NCI-H526 (cell line): ENCODE measurements around the gene CACNA1D.

Source experiments
- DNase-seq, 2 experiments: peaks; one replicate each; lab custom pipeline; 2025; lab: John Stamatoyannopoulos, UW

CACNA1D gene

DNA sequence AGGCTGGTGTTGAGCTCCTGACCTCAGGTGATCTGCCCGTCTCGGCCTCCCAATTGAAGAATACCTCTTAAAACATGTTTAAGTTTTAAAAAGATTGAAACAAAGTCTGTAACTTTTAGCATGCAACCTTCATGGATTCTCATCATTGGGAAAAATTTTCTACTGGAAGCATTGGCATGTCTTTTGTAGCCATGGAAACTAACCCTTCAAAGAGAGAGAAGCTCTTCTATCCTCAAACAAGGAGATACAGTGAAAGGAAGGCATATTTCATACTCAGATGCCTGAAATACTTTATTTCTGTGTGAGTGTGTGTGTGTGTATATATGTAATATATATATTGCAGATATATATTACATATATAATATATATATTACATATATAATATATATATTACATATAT, 196.9 kb downstream of the CACNA1D start:
- no peak for DNase-seq

DNA sequence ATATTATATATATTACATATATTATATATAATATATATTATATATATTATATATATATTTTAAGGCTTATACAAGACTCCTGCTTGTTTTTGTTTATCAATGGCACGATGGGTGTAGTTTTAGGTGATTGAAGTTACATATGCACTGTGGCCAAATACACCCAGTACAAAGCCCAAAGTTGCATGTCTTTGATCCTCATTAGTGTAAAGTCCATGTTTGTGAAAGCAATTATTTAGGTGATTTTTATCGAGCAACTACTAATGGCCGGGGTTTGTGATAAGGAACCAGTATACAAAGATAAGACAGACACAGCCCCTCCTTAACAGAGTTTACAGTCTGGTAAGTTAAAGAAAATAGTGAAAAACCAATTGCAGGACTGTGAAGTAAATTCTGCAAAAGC, 197.5 kb downstream of the CACNA1D start:
- no peak for DNase-seq

- no peak for DNase-seq
These were observed 199.0 kb downstream of the CACNA1D start for GRCh38 chr3:53693451-53693850.

- no peak for DNase-seq
These were observed 199.6 kb downstream of the CACNA1D start for GRCh38 chr3:53694046-53694445.

DNA sequence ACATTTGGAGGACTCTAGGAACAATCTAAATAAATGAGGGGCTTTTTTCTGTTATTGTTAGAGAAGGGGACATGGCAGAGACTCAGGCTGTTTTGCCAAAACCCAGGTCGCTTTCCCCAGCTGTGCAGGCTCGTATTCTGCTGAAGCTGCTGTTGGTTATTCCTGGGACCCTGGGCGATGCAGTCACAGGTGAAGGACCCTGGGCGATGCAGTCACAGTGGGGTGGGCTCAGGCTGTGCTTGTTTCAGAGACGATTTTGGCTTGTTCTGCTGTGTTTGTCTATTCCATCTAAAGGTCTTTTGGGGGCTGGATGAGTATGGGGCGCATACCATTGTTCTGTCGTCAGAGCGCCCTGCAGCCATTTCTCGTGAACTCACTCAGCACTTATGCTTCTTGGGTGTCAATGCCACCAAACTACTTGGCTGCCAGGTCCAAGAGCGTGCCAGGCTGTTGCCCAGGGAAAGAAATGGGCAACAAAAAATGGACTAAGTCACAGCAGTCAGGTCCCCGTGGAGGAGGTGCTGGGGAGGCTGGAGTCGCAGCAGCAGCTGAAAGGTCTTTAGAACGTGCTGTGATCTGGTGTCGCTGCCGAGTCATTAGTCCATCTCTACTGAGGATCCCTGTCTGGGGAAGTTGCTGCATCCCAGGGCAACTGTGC, 200.4 kb downstream of the CACNA1D start:
- DNase-seq, result no peak

GRCh38 chr3:53695324-53695690, 200.9 kb downstream of the CACNA1D start:
- no peak for DNase-seq

GRCh38 chr3:53696401-53697172, 202.2 kb downstream of the CACNA1D start:
- DNase-seq, result no peak

GRCh38 chr3:53700441-53700840, 206.0 kb downstream of the CACNA1D start:
- DNase-seq, result no peak

GRCh38 chr3:53702776-53703530, 208.5 kb downstream of the CACNA1D start:
- no peak for DNase-seq

- DNase-seq, result no peak
These were observed 209.4 kb downstream of the CACNA1D start for GRCh38 chr3:53703630-53704362.

GRCh38 chr3:53704363-53704725, 209.9 kb downstream of the CACNA1D start:
- no peak for DNase-seq

GRCh38 chr3:53705024-53705745, 210.8 kb downstream of the CACNA1D start:
- no peak for DNase-seq

DNA sequence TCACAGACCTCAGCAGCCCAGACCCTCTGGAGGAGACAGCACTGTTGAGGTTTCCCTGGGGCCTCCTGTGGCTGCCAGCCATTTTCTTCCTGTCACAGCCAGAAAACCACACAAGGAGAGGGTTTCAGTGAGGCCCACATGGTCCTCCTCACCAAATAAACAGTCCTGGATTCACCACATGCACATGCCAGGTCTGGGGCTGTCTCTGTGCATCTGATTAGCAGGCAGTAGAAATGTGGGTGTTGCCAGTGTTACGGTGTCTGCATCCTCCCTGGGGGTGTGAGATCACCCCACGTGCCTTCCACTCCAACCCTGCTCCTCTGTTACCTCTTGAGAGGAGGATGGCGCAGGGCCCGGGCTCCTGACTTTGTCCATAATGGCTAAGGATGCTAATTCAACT, 211.4 kb downstream of the CACNA1D start:
- no peak for DNase-seq

DNA sequence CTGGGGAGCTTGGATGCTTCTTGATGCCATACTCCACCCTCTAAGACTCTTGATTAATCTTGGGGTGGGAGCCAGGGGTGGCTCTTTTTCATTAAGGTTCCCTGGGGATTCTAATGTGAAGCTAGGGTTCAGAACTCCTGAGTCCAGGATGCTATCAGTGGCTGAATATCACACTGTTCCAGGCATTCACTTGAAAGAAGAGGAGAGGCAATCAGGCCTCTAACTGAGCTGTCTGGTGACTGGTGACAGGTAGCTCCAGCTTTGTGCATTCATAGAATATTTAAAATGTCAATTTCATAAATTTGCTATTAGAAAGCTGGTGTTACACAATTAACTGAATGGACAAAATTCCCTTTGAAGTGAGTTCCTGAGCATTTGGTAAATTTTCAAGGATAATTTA, 212.8 kb downstream of the CACNA1D start:
- no peak for DNase-seq

- peak; percentile 51 to 78 for DNase-seq
These were observed 213.7 kb downstream of the CACNA1D start for GRCh38 chr3:53708001-53708621.

GRCh38 chr3:53709256-53709655, 214.8 kb downstream of the CACNA1D start:
- DNase-seq, result no peak

- peak; percentile 32 to 83 for DNase-seq
These were observed 215.7 kb downstream of the CACNA1D start for GRCh38 chr3:53709860-53710674.

DNA sequence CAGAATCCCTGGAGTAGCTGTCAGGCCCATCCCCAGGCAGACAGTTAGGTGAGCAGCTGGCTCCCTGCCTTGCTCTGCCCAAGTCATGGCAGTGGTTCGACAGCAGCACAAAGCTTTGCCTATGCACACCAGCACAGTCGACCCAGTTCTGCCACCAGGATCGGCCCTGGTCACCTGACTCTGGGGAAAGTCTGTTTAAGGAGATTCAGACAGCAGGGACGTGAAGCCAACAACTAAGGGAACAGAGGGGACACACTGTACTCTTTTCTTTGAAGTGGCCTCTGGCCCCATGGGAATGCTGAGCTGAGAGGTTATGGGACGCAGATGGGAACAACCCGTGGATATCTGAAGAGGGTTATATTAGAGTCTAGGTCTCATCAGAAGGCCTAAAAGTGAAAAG, 217.0 kb downstream of the CACNA1D start:
- DNase-seq, result no peak

- no peak for DNase-seq
These were observed 218.5 kb downstream of the CACNA1D start for GRCh38 chr3:53712817-53713388.

- DNase-seq, result no peak
These were observed 219.2 kb downstream of the CACNA1D start for GRCh38 chr3:53713626-53714025.
